HEK293T (cell line): ENCODE data around the gene TFB1M.

ENCODE experiments used
- CTCF ChIA-PET: fragments of 350-600 bp; formaldehyde crosslinking; extraction: SDS; loops from one replicate; lab custom pipeline; 2021; ENCODE audit warnings: antibody characterized with exemption, inconsistent platforms; lab: Yijun Ruan, JAX
- POLR2A ChIA-PET: fragments of 350-600 bp; formaldehyde crosslinking; extraction: SDS; loops from one replicate; lab custom pipeline; 2020; ENCODE audit warnings: antibody characterized with exemption, inconsistent platforms; lab: Yijun Ruan, JAX
- DNase-seq: peaks from one replicate; pipeline ENCODE4 v3.0.0; 2012; ENCODE audit warnings: mixed read lengths; ENCODE audit errors: extremely low spot score
- ARNT ChIP-seq: fragments of 450-650 bp; IDR thresholded peaks from 2 replicates; pipeline ENCODE4 v1.6.1; 2017; ENCODE audit warnings: mild to moderate bottlenecking
- BHLHE40 ChIP-seq: fragments of 450-650 bp; IDR thresholded peaks from 2 replicates; pipeline ENCODE4 v1.6.1; 2016; ENCODE audit warnings: mild to moderate bottlenecking, moderate library complexity, borderline replicate concordance
- CTBP1 ChIP-seq: fragments of 450-650 bp; IDR thresholded peaks from 2 replicates; pipeline ENCODE4 v1.6.1; 2016; ENCODE audit warnings: borderline replicate concordance
- ELF4 ChIP-seq: fragments of 450-650 bp; IDR thresholded peaks from 2 replicates; pipeline ENCODE4 v1.6.1; 2017; ENCODE audit warnings: antibody characterized with exemption
- FOXA1 ChIP-seq: fragments of 450-650 bp; IDR thresholded peaks from 2 replicates; pipeline ENCODE4 v1.6.1; 2016; ENCODE audit warnings: mild to moderate bottlenecking
- FOXK2 ChIP-seq: fragments of 450-650 bp; IDR thresholded peaks from 2 replicates; pipeline ENCODE4 v1.6.1; 2016; ENCODE audit warnings: mild to moderate bottlenecking
- FOXM1 ChIP-seq: fragments of 450-650 bp; IDR thresholded peaks from 2 replicates; pipeline ENCODE4 v1.6.1; 2017; ENCODE audit warnings: mild to moderate bottlenecking, borderline replicate concordance
- HDGF ChIP-seq: fragments of 450-650 bp; IDR thresholded peaks from 2 replicates; pipeline ENCODE4 v1.6.1; 2017; ENCODE audit warnings: antibody characterized with exemption, borderline replicate concordance
- L3MBTL2 ChIP-seq: fragments of 450-650 bp; conservative IDR thresholded peaks from 2 replicates; pipeline ENCODE4 v1.6.1; 2016; ENCODE audit warnings: mild to moderate bottlenecking
- LEF1 ChIP-seq: fragments of 450-650 bp; IDR thresholded peaks from 2 replicates; pipeline ENCODE4 v1.6.1; 2017; ENCODE audit warnings: mild to moderate bottlenecking, borderline replicate concordance
- NFRKB ChIP-seq: fragments of 450-650 bp; IDR thresholded peaks from 2 replicates; pipeline ENCODE4 v1.6.1; 2016; ENCODE audit warnings: mild to moderate bottlenecking, moderate library complexity
- SP1 ChIP-seq: fragments of 450-650 bp; IDR thresholded peaks from 2 replicates; pipeline ENCODE4 v1.6.1; 2017
- SUZ12 ChIP-seq: fragments of 450-650 bp; IDR thresholded peaks from 2 replicates; pipeline ENCODE4 v1.6.1; 2016; ENCODE audit warnings: mild to moderate bottlenecking
- TARDBP ChIP-seq: fragments of 450-650 bp; IDR thresholded peaks from 2 replicates; pipeline ENCODE4 v1.6.1; 2016
- ZNF384 ChIP-seq: fragments of 450-650 bp; IDR thresholded peaks from 2 replicates; pipeline ENCODE4 v1.6.1; 2016
- TF ChIP-seq, protein P1 (sequence below): fragments of 450-650 bp; IDR thresholded peaks from 2 replicates; pipeline ENCODE4 v1.6.1; 2016

Gene TFB1M

DNA sequence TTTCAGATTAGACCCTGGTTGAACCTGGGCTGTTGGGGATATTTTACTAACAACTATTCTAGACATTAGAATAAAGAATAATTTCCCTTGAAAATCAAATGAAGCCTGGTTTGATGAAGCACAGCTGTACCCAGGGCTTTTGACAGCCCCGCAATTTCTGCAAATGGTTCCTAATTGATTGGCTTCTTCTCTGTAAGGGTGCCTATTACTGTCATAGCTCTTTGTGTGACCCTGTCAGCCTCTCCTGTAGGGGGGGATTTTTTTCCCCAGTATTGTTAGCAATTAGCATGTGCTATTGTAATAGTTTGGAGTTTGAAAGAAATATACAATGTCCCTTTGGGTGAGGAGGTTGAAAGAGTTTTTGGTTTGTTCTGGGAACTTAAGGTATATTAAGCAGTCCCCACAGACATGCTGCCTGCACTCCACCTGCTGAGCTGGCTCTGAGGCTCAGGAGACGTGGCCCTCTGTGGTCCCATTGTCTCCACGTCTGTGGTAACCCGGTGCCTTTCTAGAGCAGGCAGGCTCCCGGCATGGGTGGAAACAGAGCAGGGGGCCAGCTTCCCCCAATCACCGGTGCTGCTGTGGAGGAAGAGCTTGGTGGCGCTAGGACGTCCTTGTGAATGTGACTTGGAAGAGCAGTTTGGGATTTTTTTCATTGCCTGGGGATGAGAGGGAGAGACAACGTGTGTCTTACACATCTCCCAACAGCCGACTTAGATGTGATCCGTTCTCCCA, 97.8 kb downstream of the TFB1M start:
- TF ChIP-seq SP1 (no peak), L3MBTL2 (no peak), BHLHE40 (no peak), LEF1 (no peak), NFRKB (no peak), FOXM1 (no peak), ZNF384 (no peak), FOXK2 (no peak), SUZ12 (no peak), HDGF (no peak), FOXA1 (no peak), TARDBP (no peak)
- POLR2A ChIA-PET: no interaction called here
- CTCF ChIA-PET: interaction anchor here (0.8 kb wide), 1 partner anchor 39 kb away, joined by 3 read pairs; no protein-coding TSS in a partner anchor
- DNase-seq: no peak

- POLR2A ChIA-PET: no interaction called here
- DNase-seq: no peak
- CTCF ChIA-PET: no interaction called here
- no peak for TF ChIP-seq L3MBTL2
- no peak for TF ChIP-seq NFRKB
- TF ChIP-seq SP1: no peak
- TF ChIP-seq, protein P1, sequence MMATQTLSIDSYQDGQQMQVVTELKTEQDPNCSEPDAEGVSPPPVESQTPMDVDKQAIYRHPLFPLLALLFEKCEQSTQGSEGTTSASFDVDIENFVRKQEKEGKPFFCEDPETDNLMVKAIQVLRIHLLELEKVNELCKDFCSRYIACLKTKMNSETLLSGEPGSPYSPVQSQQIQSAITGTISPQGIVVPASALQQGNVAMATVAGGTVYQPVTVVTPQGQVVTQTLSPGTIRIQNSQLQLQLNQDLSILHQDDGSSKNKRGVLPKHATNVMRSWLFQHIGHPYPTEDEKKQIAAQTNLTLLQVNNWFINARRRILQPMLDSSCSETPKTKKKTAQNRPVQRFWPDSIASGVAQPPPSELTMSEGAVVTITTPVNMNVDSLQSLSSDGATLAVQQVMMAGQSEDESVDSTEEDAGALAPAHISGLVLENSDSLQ: no peak
- no peak for TF ChIP-seq FOXM1
- TF ChIP-seq ZNF384: no peak
- TF ChIP-seq BHLHE40: no peak
- no peak for TF ChIP-seq SUZ12
- TF ChIP-seq ELF4: no peak
- TF ChIP-seq FOXA1: no peak
- TF ChIP-seq LEF1: no peak
- no peak for TF ChIP-seq TARDBP
- no peak for TF ChIP-seq FOXK2
Measured at GRCh38 chr6:155215906-155216305, 98.4 kb downstream of the TFB1M start.

- no peak for TF ChIP-seq FOXK2
- TF ChIP-seq TARDBP: no peak
- TF ChIP-seq SUZ12: no peak
- TF ChIP-seq, protein P1: no peak
- TF ChIP-seq HDGF: no peak
- no peak for TF ChIP-seq L3MBTL2
- no peak for TF ChIP-seq LEF1
- TF ChIP-seq ELF4: no peak
- no peak for TF ChIP-seq BHLHE40
- TF ChIP-seq FOXM1: no peak
- no peak for TF ChIP-seq NFRKB
- CTCF ChIA-PET: interaction anchor here (1.2 kb wide), 1 partner anchor 10 kb away, joined by 3 read pairs; no protein-coding TSS in a partner anchor
- POLR2A ChIA-PET: no interaction called here
- DNase-seq: no peak
Measured at GRCh38 chr6:155213611-155214372, 100.5 kb downstream of the TFB1M start.

GRCh38 chr6:155212616-155213380, 101.5 kb downstream of the TFB1M start:
- DNase-seq: no peak
- CTCF ChIA-PET: interaction anchor here (0.6 to 1.2 kb wide), 2 partner anchors 9 to 10 kb away, joined by 3 read pairs; no protein-coding TSS in a partner anchor
- TF ChIP-seq ARNT (no peak), NFRKB (no peak), LEF1 (no peak), ELF4 (no peak), CTBP1 (no peak), FOXK2 (no peak), FOXA1 (no peak), ZNF384 (no peak), HDGF (no peak), SUZ12 (no peak), TARDBP (no peak), SP1 (no peak), L3MBTL2 (no peak), BHLHE40 (no peak), FOXM1 (no peak)
- TF ChIP-seq, protein P1: no peak
- POLR2A ChIA-PET: no interaction called here

- CTCF ChIA-PET: no interaction called here
- no peak for TF ChIP-seq NFRKB
- TF ChIP-seq TARDBP: no peak
- no peak for TF ChIP-seq HDGF
- TF ChIP-seq ELF4: no peak
- TF ChIP-seq BHLHE40: no peak
- no peak for TF ChIP-seq L3MBTL2
- TF ChIP-seq SP1: no peak
- no peak for TF ChIP-seq SUZ12
- POLR2A ChIA-PET: no interaction called here
Measured at GRCh38 chr6:155212106-155212505, 102.2 kb downstream of the TFB1M start.

More at GRCh38 chr6:155212106-155212505, 102.2 kb downstream of the TFB1M start:
- DNase-seq: no peak
